Effector memory CD4-positive, alpha-beta T cell (primary cell): ENCODE results near the gene METTL25.
"Not testable (repeated sequence)": the region's sequence is repeated elsewhere in the genome, so short reads cannot be mapped to it uniquely, and the experiment has no call there.

ENCODE experiments used
- DNase-seq, 3 donors: peaks; one replicate each; pipeline ENCODE4 v3.0.0-alpha.2; 2020
- H3K27ac ChIP-seq: 2 replicates; pipeline ENCODE4 v1.7.0; 2013; ENCODE audit warnings: mild to moderate bottlenecking, low read length, moderate library complexity; ENCODE audit not compliant: insufficient read depth, poor library complexity, severe bottlenecking
- H3K27me3 ChIP-seq: replicated peaks from 2 replicates; pipeline ENCODE4 v1.7.0; 2013; ENCODE audit warnings: mild to moderate bottlenecking, low read length; ENCODE audit not compliant: insufficient read depth, control insufficient read depth, poor library complexity, severe bottlenecking
- H3K36me3 ChIP-seq: 2 replicates; pipeline ENCODE4 v1.7.0; 2013; ENCODE audit warnings: mild to moderate bottlenecking, low read length, moderate library complexity; ENCODE audit not compliant: control insufficient read depth, insufficient read depth
- H3K4me1 ChIP-seq: 2 replicates; pipeline ENCODE4 v1.7.0; 2013; ENCODE audit warnings: low read length, mild to moderate bottlenecking; ENCODE audit not compliant: control insufficient read depth, insufficient read depth, poor library complexity, severe bottlenecking
- H3K4me3 ChIP-seq: 2 replicates; pipeline ENCODE4 v1.7.0; 2013; ENCODE audit warnings: low read length, low read depth, mild to moderate bottlenecking; ENCODE audit not compliant: insufficient read depth, poor library complexity, severe bottlenecking
- H3K9me3 ChIP-seq: 2 replicates; pipeline ENCODE4 v1.7.0; 2013; ENCODE audit warnings: mild to moderate bottlenecking, low read length, moderate library complexity; ENCODE audit not compliant: control insufficient read depth

METTL25 gene

GRCh38 chr12:82357340-82357739, 989 bp upstream of the METTL25 start:
- DNase-seq: no peak
- no peaks in the 10 kb centered on the region for H3K27me3 ChIP-seq
- peaks cover 35% of the 10 kb centered on the region for H3K36me3 ChIP-seq
- H3K27ac ChIP-seq: peak overlapping the region; percentile 93
- peaks cover 19% of the 10 kb centered on the region for H3K4me1 ChIP-seq
- peak overlapping the region; percentile 80 for H3K4me3 ChIP-seq
- no peaks in the 10 kb centered on the region for H3K9me3 ChIP-seq

GRCh38 chr12:82357845-82358199, 507 bp upstream of the METTL25 start:
- no peaks in the 10 kb centered on the region for H3K27me3 ChIP-seq
- no peak for DNase-seq
- peak overlapping the region; percentile 93 for H3K27ac ChIP-seq
- peaks cover 19% of the 10 kb centered on the region for H3K4me1 ChIP-seq
- H3K4me3 ChIP-seq: peak overlapping the region; percentile 80
- peaks cover 31% of the 10 kb centered on the region for H3K36me3 ChIP-seq
- H3K9me3 ChIP-seq: no peaks in the 10 kb centered on the region

GRCh38 chr12:82359115-82359478, 768 bp downstream of the METTL25 start:
- Histone ChIP-seq H3K27me3 (no peaks in the 10 kb centered on the region), H3K9me3 (no peaks in the 10 kb centered on the region), H3K27ac (peak overlapping the region; percentile 93), H3K4me1 (peaks cover 19% of the 10 kb centered on the region), H3K4me3 (peak overlapping the region; percentile 80), H3K36me3 (peaks cover 21% of the 10 kb centered on the region)
- no peak for DNase-seq

- not testable (repeated sequence) for H3K27ac ChIP-seq, DNase-seq, H3K4me3 ChIP-seq, H3K9me3 ChIP-seq, H3K27me3 ChIP-seq
- Histone ChIP-seq H3K4me1 (peaks cover 19% of the 10 kb centered on the region), H3K36me3 (peaks cover 11% of the 10 kb centered on the region)
Observed at GRCh38 chr12:82360834-82361233, 2.5 kb downstream of the METTL25 start.

GRCh38 chr12:82361461-82361915, 3.2 kb downstream of the METTL25 start:
- Histone ChIP-seq H3K9me3 (no peaks in the 10 kb centered on the region), H3K4me1 (peaks cover 19% of the 10 kb centered on the region), H3K36me3 (peaks cover 4% of the 10 kb centered on the region), H3K4me3 (no peak overlapping the region), H3K27ac (no peak overlapping the region), H3K27me3 (no peaks in the 10 kb centered on the region)
- DNase-seq: no peak

- H3K4me1 ChIP-seq: peaks cover 7% of the 10 kb centered on the region
- DNase-seq: no peak
- H3K4me3 ChIP-seq: no peak overlapping the region
- no peaks in the 10 kb centered on the region for H3K9me3 ChIP-seq
- H3K27me3 ChIP-seq: no peaks in the 10 kb centered on the region
- peaks cover under 1% of the 10 kb centered on the region for H3K36me3 ChIP-seq
- H3K27ac ChIP-seq: no peak overlapping the region
Observed at GRCh38 chr12:82363990-82364389, 5.7 kb downstream of the METTL25 start.

GRCh38 chr12:82366197-82366596, 7.9 kb downstream of the METTL25 start:
- H3K27ac ChIP-seq: no peak overlapping the region
- H3K4me1 ChIP-seq: no peaks in the 10 kb centered on the region
- peaks cover 5% of the 10 kb centered on the region for H3K36me3 ChIP-seq
- DNase-seq: no peak
- no peak overlapping the region for H3K4me3 ChIP-seq
- H3K9me3 ChIP-seq: no peaks in the 10 kb centered on the region
- H3K27me3 ChIP-seq: no peaks in the 10 kb centered on the region

GRCh38 chr12:82375201-82375600, 16.9 kb downstream of the METTL25 start:
- no peak overlapping the region for H3K4me3 ChIP-seq
- H3K27me3 ChIP-seq: no peaks in the 10 kb centered on the region
- H3K4me1 ChIP-seq: no peaks in the 10 kb centered on the region
- no peaks in the 10 kb centered on the region for H3K9me3 ChIP-seq
- H3K36me3 ChIP-seq: no peaks in the 10 kb centered on the region
- H3K27ac ChIP-seq: no peak overlapping the region
- no peak for DNase-seq

- H3K36me3 ChIP-seq: no peaks in the 10 kb centered on the region
- H3K9me3 ChIP-seq: no peaks in the 10 kb centered on the region
- DNase-seq: no peak
- no peak overlapping the region for H3K27ac ChIP-seq
- H3K4me1 ChIP-seq: no peaks in the 10 kb centered on the region
- no peak overlapping the region for H3K4me3 ChIP-seq
- H3K27me3 ChIP-seq: no peaks in the 10 kb centered on the region
Observed at GRCh38 chr12:82378997-82379396, 20.7 kb downstream of the METTL25 start.

GRCh38 chr12:82383930-82384552, 25.7 kb downstream of the METTL25 start:
- Histone ChIP-seq H3K27ac (no peak overlapping the region), H3K36me3 (no peaks in the 10 kb centered on the region), H3K27me3 (no peaks in the 10 kb centered on the region), H3K4me1 (no peaks in the 10 kb centered on the region), H3K4me3 (no peak overlapping the region), H3K9me3 (no peaks in the 10 kb centered on the region)
- no peak for DNase-seq
